ENCODE results near the gene MRGPRX2. TPM values are rescaled to one million over a fixed set of nuclear protein-coding genes. Genes with fewer than 3 reads are reported as not detected.
A peak's percentile ranks its signal among the peaks of the same experiment; 100 is the strongest.

The MRGPRX2 gene
- polyA plus RNA-seq, 1 of the 3 experiments (the other 2 are of a cell fraction), result not detected

- no peak for TF ChIP-seq CTCF (IDR thresholded peaks at IDR 0.05)
- peak; percentile 33; the same call in 1 of the 2 replicates for TF ChIP-seq JUND (IDR thresholded peaks at IDR 0.05)
- TF ChIP-seq POLR2AphosphoS5 (IDR thresholded peaks at IDR 0.05; ENCODE audit: low read depth, low read length), result no peak
- TF ChIP-seq CHD2 (IDR thresholded peaks at IDR 0.05; ENCODE audit: low read length, partially characterized antibody), result no peak
- TF ChIP-seq RXRA (IDR thresholded peaks at IDR 0.05; ENCODE audit: borderline replicate concordance, low read depth), result 0 out of 2 replicates have a peak, but pooled peaks have one; percentile 25
- TF ChIP-seq NRF1 (IDR thresholded peaks at IDR 0.05; ENCODE audit: low read depth, low read length), result no peak
- TF ChIP-seq TAF1 (IDR thresholded peaks at IDR 0.05; ENCODE audit: borderline replicate concordance, low read depth, low read length), result no peak
These were observed 19.3 kb upstream of the MRGPRX2 start (continued) for GRCh38 chr11:19079643-19080440.

- POLR2A ChIA-PET, result no interaction called here
- Histone ChIP-seq H2AFZ (ENCODE audit: low read depth) (no peak overlapping the region), H4K20me1 (ENCODE audit: insufficient read depth) (no peaks in the 10 kb centered on the region), H3K27me3 (ENCODE audit: insufficient read depth) (no peaks in the 10 kb centered on the region; the same call in 1 of the 2 replicates), H3K79me2 (ENCODE audit: insufficient read depth) (no peaks in the 10 kb centered on the region), H3K9ac (no peak overlapping the region), H3K4me1 (ENCODE audit: control insufficient read depth in 1 of 2, insufficient read depth in 2 of 2, low read depth in 1 of 2, low read length in 1 of 2) (peaks cover 0 to 13% of the 10 kb centered on the region in 2 experiments; a peak in 3 of 4 replicates), H3K9me2 (no peaks in the 10 kb centered on the region), H3F3A (replicated peaks; ENCODE audit: insufficient read depth) (peaks cover 6% of the 10 kb centered on the region), H3K36me3 (replicated peaks in 1 of 2; ENCODE audit: control insufficient read depth in 1 of 2, insufficient read depth in 2 of 2, low read length in 1 of 2) (no peaks in the 10 kb centered on the region), H3K4me3 (ENCODE audit: low read depth in 2 of 2, low read length in 1 of 2) (no peak overlapping the region), H3K27ac (ENCODE audit: low read depth in 2 of 2, low read length in 1 of 2) (peak overlapping the region in 1 of 2 experiments; percentile 55; a peak in 1 of 4 replicates), H3K4me2 (no peak overlapping the region), H3K9me3 (no peaks in the 10 kb centered on the region)
- CTCF ChIA-PET, result interaction anchor here (0.9 to 13.3 kb wide), 25 partner anchors 9 to 642 kb away, joined by 3 to 328 read pairs (median 5); partner anchors contain the start of gene MRGPRX2
- TF ChIP-seq GABPA (IDR thresholded peaks at IDR 0.05; ENCODE audit: low read depth), result no peak
- TF ChIP-seq RAD21 (IDR thresholded peaks at IDR 0.05; ENCODE audit: low read length), result no peak
- no peak for TF ChIP-seq TEAD4 (IDR thresholded peaks at IDR 0.05; ENCODE audit: borderline replicate concordance, insufficient read depth)
- no peak for TF ChIP-seq RFX5 (IDR thresholded peaks at IDR 0.05; ENCODE audit: low read length)
- no peak for TF ChIP-seq SMC3 (IDR thresholded peaks at IDR 0.05; ENCODE audit: low read depth, low read length)
- TF ChIP-seq EZH2phosphoT487 (IDR thresholded peaks at IDR 0.05; ENCODE audit: borderline replicate concordance, low read depth), result no peak
- no peak for TF ChIP-seq YY1 (IDR thresholded peaks at IDR 0.05; ENCODE audit: low read depth)
- no peak for TF ChIP-seq JUND (IDR thresholded peaks at IDR 0.05)
- no peak for TF ChIP-seq NFIC (IDR thresholded peaks at IDR 0.05; ENCODE audit: borderline replicate concordance)
- TF ChIP-seq NRF1 (IDR thresholded peaks at IDR 0.05; ENCODE audit: low read depth, low read length), result no peak
- TF ChIP-seq RXRA (IDR thresholded peaks at IDR 0.05; ENCODE audit: borderline replicate concordance, low read depth), result no peak
- no peak for TF ChIP-seq REST (IDR thresholded peaks at IDR 0.05; ENCODE audit: low read depth, low read length)
- no peak for TF ChIP-seq USF2 (IDR thresholded peaks at IDR 0.05; ENCODE audit: borderline replicate concordance, low read depth, low read length)
- no peak for TF ChIP-seq FOXJ3 (CRISPR knock-in tag; IDR thresholded peaks at IDR 0.05)
- TF ChIP-seq EP300 (IDR thresholded peaks at IDR 0.05; ENCODE audit: borderline replicate concordance in 1 of 2, low read depth in 1 of 2, low read length in 1 of 2), result no peak
- no peak for TF ChIP-seq TCF12 (IDR thresholded peaks at IDR 0.05)
- TF ChIP-seq CTCF (IDR thresholded peaks at IDR 0.05), result no peak
- no peak for DNase-seq
These were observed 17.4 kb upstream of the MRGPRX2 start for GRCh38 chr11:19077965-19078364.

All from SK-N-SH (cell line).